GM21381 (cell line): ENCODE measurements around the gene RASSF1.

Experiments used
- ATAC-seq: cut with Tn5 transposase; IDR thresholded peaks from one replicate; pipeline ENCODE4 v1.9.1; 2021; ENCODE audit warnings: mild to moderate bottlenecking, moderate library complexity; ENCODE audit not compliant: unreplicated experiment

Gene RASSF1

DNA sequence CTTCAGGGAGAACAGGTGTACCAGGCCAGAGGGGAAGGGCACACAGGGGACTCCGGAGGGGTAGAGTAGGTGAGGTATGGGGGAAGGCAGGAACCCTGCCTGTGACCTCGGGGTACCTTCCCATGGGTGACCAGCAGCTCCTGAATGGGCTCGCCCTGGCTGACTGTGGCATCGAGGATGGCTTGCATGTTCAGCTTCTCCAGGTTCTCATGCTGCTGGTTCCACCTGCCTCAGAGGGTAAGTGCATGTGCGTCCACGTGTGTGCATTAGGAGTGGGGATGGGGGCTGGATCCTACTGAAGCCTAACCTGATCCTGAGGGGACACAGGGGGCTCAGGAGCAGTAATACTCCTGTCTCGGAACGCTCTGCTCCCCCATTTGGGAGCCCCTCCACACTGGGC is 4.4 kb upstream of the RASSF1 start:
- no peak for ATAC-seq

DNA sequence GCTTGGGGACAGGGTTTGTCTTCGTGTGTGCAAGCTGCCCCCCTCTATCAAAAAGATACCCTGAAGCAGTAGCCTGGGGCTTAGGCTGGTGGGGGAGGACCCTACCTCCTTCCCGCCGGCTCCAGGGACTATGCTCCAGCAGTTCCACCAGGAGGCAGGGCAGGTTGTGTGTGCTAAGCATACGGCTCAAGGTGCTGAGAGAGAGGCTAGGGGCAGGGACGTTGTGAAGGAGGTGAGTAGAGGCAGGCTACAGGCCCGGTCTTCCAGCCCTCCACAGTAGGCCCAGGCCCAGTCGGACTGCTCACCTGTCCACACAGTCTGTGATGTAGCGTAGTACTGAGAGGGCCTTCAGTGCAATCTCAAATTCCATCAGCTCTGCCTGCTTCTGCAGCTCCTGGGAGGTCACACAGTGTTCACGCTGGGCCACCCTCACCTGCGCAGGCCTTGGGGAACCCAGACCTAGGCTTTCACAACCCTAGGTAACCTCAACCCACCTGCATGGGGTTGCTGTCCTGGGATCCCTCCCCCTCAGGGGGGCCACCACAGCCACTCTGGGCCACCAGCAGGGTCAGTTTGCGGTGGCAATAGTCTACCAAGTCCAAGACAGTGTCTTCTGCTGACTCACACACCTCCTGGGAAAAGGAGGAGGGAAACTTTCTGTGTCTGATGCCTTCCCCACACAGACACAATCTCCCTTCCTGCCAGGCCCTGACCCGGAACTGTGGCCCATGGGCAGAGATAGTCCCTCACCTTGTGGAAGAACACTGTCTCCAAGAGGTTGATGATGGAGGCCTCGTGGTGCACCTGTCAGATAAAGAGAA is 2.4 kb upstream of the RASSF1 start:
- ATAC-seq: no peak

DNA sequence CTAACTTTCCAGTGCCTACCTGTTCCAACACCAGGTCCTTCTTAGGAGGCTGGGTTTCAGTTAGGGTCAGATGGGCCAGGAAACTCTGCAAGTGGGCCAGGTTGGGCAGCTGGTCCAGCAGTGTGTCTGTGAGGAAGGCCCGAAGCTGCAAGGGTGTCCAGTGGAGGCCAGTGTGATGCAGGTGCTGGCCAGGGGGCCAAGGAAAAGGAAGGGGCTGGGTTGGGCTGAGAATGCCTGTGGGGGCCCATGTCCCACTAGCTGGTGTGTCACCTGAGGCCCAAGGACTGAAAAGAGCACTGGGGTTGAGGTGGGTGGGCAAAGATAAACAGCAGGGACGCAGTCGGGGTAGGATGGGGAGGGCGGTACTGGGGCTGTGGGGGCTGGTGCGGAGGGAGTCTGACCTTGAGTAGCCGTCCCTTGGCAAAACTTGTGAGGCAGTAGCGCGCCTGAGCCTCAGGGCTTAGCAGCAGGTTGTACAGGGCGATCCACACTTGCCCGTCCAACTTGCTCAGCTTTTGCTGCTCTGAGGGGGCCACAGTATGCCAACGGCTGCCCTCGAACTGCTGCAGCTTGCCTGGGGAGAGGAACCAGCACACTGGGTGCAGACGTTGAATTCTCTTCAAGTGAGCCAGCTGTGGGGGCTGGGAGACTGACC is 1.5 kb upstream of the RASSF1 start:
- ATAC-seq: no peak

GRCh38 chr3:50341537-50341936 is 901 bp upstream of the RASSF1 start:
- no peak for ATAC-seq

GRCh38 chr3:50340147-50340447 is 539 bp downstream of the RASSF1 start:
- ATAC-seq: no peak

DNA sequence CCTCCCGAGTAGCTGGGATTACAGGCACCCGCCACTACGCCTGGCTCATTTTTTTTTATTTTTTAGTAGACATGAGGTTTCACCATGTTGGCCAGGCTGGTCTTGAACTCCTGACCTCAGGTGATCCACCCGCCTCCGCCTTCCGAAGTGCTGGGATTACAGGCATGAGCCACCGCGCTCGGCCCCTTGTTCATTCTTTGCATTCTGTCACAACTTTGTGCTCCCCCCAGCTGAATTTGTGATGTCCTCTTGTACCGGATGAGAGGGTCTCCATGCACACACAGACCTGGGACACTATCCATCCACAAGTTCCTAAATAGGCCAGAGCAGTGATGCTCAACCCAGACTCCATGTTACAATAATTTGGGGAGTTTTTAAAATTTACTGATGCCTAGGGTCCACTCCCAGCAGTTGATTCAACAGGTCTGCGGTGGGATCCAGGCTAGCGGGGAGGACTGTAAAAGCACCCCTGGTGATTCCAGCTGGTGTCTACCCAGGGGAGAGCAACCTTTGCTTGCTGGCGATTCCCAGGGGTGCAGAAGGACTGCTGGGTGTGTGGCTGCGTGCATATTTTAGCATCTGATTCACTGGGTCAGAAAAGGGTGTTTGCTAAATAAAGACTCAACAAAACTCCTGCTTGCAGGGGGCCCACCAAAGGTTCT is 1.0 kb downstream of the RASSF1 start:
- no peak for ATAC-seq

- ATAC-seq: no peak
Observed at GRCh38 chr3:50338965-50339364, 1.7 kb downstream of the RASSF1 start.

- ATAC-seq: peak; percentile 77
Observed at GRCh38 chr3:50337175-50337861, 3.3 kb downstream of the RASSF1 start.

DNA sequence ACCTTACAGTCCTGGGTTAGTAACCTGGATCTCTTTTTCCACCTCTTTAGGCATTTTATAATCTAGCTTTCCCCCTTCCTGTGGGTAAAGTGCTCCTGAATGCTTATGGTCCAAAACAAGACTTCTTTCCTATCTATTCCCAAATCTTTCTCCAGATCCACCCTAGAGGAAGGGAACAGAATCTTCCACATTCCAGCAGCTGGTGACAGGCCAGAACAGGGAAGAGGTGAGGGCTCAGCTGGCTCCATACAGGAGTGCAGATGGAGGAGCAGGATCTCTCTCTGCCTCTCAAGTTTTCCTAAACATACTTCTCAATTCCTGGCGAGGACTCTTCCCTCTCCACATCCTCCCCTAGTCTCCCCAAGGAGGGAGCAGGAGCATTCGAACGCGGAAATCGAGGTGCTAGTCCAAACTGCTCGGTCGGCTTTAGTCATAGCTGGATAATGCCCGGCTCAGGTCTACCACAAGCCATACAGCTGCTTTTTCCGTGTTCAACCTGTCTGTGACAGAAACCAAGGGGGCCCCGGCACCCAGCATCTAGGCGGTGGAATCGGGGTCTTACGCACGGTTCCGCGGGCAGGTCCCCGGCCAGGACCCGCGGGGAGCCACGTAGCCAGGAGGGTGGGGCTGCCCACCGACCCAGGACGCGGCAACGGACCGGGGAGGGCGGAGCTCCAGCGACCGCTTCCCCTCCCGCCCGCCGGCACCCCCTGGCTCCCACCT is 4.0 kb downstream of the RASSF1 start:
- peak; percentile 27 for ATAC-seq

GRCh38 chr3:50334339-50335075 is 6.1 kb downstream of the RASSF1 start:
- ATAC-seq: no peak

GRCh38 chr3:50333744-50334328 is 6.8 kb downstream of the RASSF1 start:
- ATAC-seq: no peak

- no peak for ATAC-seq
Observed at GRCh38 chr3:50331364-50331907, 9.2 kb downstream of the RASSF1 start.

- ATAC-seq: no peak
Observed at GRCh38 chr3:50330330-50330729, 10.3 kb downstream of the RASSF1 start.

GRCh38 chr3:50327943-50328691 is 12.5 kb downstream of the RASSF1 start, which contains the start of gene TUSC2:
Gene TUSC2, minus strand, starts transcription at chr3:50328223. Its CDS starts 124 bp downstream, at chr3:50328099.
- peak; percentile 78 for ATAC-seq

DNA sequence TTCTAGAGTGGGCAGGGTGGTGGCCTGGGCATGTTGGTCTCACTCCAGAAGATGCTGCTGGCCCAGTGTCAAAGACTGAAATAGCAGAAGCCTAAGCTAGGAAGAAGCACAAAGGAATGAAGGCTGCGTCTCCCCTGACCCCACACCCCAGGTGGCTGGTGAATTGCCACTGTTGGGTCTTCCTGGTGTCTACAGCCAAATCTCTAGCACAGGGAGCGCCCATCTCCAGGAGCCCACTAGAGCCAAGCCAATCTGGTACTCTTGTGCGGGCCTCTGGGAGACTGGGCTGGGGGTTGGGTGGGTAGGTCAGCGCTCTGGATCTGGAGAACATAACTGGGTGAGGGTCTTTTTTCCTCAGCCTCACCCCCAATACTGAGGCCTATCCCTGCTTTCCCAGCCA is 13.5 kb downstream of the RASSF1 start:
- ATAC-seq: no peak

GRCh38 chr3:50326182-50326541 is 14.5 kb downstream of the RASSF1 start:
- no peak for ATAC-seq

- no peak for ATAC-seq
Observed at GRCh38 chr3:50325497-50326181, 15.0 kb downstream of the RASSF1 start.

DNA sequence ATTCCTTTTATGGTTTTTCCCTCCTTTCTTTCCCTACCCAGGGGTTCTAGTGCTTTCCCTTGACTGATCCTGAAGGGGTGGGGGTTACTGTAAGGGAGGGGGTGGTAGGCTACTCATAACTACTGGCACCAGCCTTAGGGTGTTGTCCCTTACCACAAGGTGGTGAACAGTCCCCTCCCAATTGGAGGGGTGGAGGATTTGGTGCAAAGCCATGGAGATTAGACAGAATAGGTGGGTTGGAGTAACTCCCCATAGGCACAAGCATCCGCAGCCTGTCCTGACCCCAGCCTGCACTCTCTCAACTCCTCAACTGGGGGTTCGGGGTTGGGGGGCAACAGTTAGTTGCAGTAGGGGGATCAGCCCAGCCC is 15.5 kb downstream of the RASSF1 start:
- no peak for ATAC-seq
